Spleen (tissue), 13 donors: Measurements from ENCODE around the gene UNC13C. TPM values are rescaled to one million over a fixed set of nuclear protein-coding genes. Genes with fewer than 3 reads are reported as not detected.
"Not testable (repeated sequence)": the region's sequence is repeated elsewhere in the genome, so short reads cannot be mapped to it uniquely, and the experiment has no call there.

ENCODE experiments used
- DNase-seq: peaks from one replicate; pipeline ENCODE4 v3.0.0-alpha.2; 2020
- H3K27ac ChIP-seq, 8 donors: fragments of 200-600 bp; sonication (generic) in 7 of 8; 1 replicate in 4 of 8; 2 replicates in 4 of 8; pipeline versions ENCODE4 v1.5.0 to v1.8.0; 2016 to 2021; ENCODE audit warnings: inconsistent platforms in 4 of 8, mild to moderate bottlenecking in 4 of 8, moderate library complexity in 1 of 8
- H3K27me3 ChIP-seq, 7 donors: fragments of 200-600 bp; sonication (generic) in 6 of 7; replicated peaks in 1 of 7; 1 replicate in 4 of 7; 2 replicates in 3 of 7; pipeline versions ENCODE4 v1.5.0 to v1.8.0; 2016 to 2021; ENCODE audit warnings: inconsistent platforms in 3 of 7, mild to moderate bottlenecking in 1 of 7
- H3K36me3 ChIP-seq, 6 donors: fragments of 200-600 bp; sonication (generic) in 5 of 6; 1 replicate in 4 of 6; 2 replicates in 2 of 6; pipeline versions ENCODE4 v1.5.0 to v1.8.0; 2016 to 2021; ENCODE audit warnings: inconsistent platforms in 2 of 6
- H3K4me1 ChIP-seq, 6 donors: fragments of 200-600 bp; sonication (generic) in 5 of 6; 1 replicate in 3 of 6; 2 replicates in 3 of 6; pipeline versions ENCODE4 v1.5.0 to v1.8.0; 2016 to 2021; ENCODE audit warnings: inconsistent platforms in 3 of 6
- H3K4me3 ChIP-seq, 8 donors: fragments of 200-600 bp; sonication (generic) in 7 of 8; 1 replicate in 4 of 8; 2 replicates in 4 of 8; pipeline versions ENCODE4 v1.5.0 to v1.8.0; 2016 to 2021; ENCODE audit warnings: inconsistent platforms in 4 of 8, mild to moderate bottlenecking in 4 of 8, moderate library complexity in 2 of 8
- H3K9me3 ChIP-seq, 8 donors: fragments of 200-600 bp; sonication (generic) in 7 of 8; 1 replicate in 4 of 8; 2 replicates in 4 of 8; pipeline versions ENCODE4 v1.5.0 to v1.8.0; 2016 to 2021; ENCODE audit warnings: inconsistent platforms in 4 of 8
- CTCF ChIP-seq, 11 experiments: fragments of 200-600 bp in 7 of 11; fragments of 450-650 bp in 4 of 11; sonication (generic) in 4 of 11; IDR thresholded peaks in 8 of 11; conservative IDR thresholded peaks in 3 of 11; 1 replicate in 7 of 11; 2 replicates in 4 of 11; pipeline versions ENCODE4 v1.4.0 to v1.8.0; 2016 to 2021; ENCODE audit warnings: antibody characterized with exemption in 11 of 11, inconsistent platforms in 4 of 11, mild to moderate bottlenecking in 1 of 11
- POLR2A ChIP-seq, 3 donors: fragments of 450-650 bp; IDR thresholded peaks; one replicate each; pipeline ENCODE4 v1.5.1; 2017; ENCODE audit warnings: antibody characterized with exemption in 3 of 3, mild to moderate bottlenecking in 1 of 3
- POLR2AphosphoS5 ChIP-seq, 3 donors: sonication (generic); formaldehyde crosslinking; IDR thresholded peaks; one replicate each; pipeline ENCODE4 v1.5.1; 2017; ENCODE audit warnings: antibody characterized with exemption in 3 of 3
- WGBS, 5 donors: extraction: QIAGEN DNeasy Blood & Tissue Kit in 3 of 5; methylation state at CpG; one replicate each; pipeline versions ENCODE4 v1.1.5 to v1.1.7; 2013 to 2018; 5-methylcytosine and 5-hydroxymethylcytosine counted together
- intact Hi-C: fragments of 100-400 bp; cut with DNase I; formaldehyde crosslinking; loops from one replicate; pipeline ENCODE4 v1.15.0; 2023; ENCODE audit warnings: low total_unique reads
- long read RNA-seq, 2 donors: transcript quantifications; one replicate each; lab custom pipeline, GENCODE V29; 2026
- polyA plus RNA-seq, 3 donors: library from polyadenylated mRNA; stranded (reverse); fragments of 200-250 nt; gene quantifications; one replicate each; pipeline ENCODE4 v1.2.1, GENCODE V29; 2013
- total RNA-seq, 7 donors: library from RNA; depleted of rRNA in 3 of 7; stranded (reverse); fragments of >200 nt in 3 of 7; fragmentation: NEBNext Ultra II Directional in 4 of 7; extraction: Animal tissue kit (Norgen Biotek cat#: 25700) in 4 of 7; gene quantifications; one replicate each; pipeline versions ENCODE4 v1.1.0 to v1.2.1, GENCODE V29; 2016 to 2021
- donor health status: healthy with polysubstance abuse.
- donor health status: DM: no; HTN: no; CAD: no; lungs with moderate emphysema.
- donor health status: DM: no; HTN: no; CAD: no.
- donor health status: Bipolar disorder and iron deficiency.
- donor health status: healthy.
- donor health status: DM: no; HTN: no; CAD: no.
- donor health status: DM: yes; HTN: yes; CAD: no.

The UNC13C gene
- total RNA-seq (not detected), polyA plus RNA-seq (under 1 TPM in 1 of 3 donors, not detected in 2; 0.06 TPM)
- long read RNA-seq, donor 1: 0 reads
- long read RNA-seq, donor 2: 0 reads

GRCh38 chr15:53978253-53978906 is at the start of gene UNC13C:
TSS of gene UNC13C (plus strand) at chr15:53978441. CDS start at chr15:54012904, 34,463 bp downstream.
- intact Hi-C loops: no loop called here
- no peak within 1 kb of the TSS for H3K27ac ChIP-seq
- no peak for DNase-seq
- peaks cover 0 to 5% (median 0%) of the 10 kb centered on the region in 8 donors for H3K9me3 ChIP-seq
- WGBS, 5 donors: 4 to 12% (median 5%) methylated on average over 29 to 30 of the region's 30 CpGs
- TF ChIP-seq POLR2AphosphoS5 (IDR thresholded peaks at IDR 0.05): no peak
- TF ChIP-seq POLR2A (IDR thresholded peaks at IDR 0.05): no peak
- no peak for TF ChIP-seq CTCF (IDR thresholded peaks at IDR 0.05 in 8 of 11, conservative IDR thresholded peaks at IDR 0.05 in 3 of 11)
- H3K4me3 ChIP-seq: peak within 1 kb of the TSS in 2 of 8 donors; percentile 9 to 35
- H3K4me1 ChIP-seq: peaks cover 0 to 7% (median 3%) of the 10 kb centered on the region in 6 donors
- no peaks in the 10 kb centered on the region for H3K36me3 ChIP-seq
- peaks cover 0 to 49% (median 16%) of the 10 kb centered on the region in 7 donors for H3K27me3 ChIP-seq

- no peaks in the 10 kb centered on the region for H3K4me1 ChIP-seq
- no peaks in the 10 kb centered on the region for H3K27me3 ChIP-seq
- intact Hi-C loops: no loop called here
- no peak for DNase-seq
- no peaks in the 10 kb centered on the region for H3K36me3 ChIP-seq
- peaks cover 3 to 59% (median 42%) of the 10 kb centered on the region in 8 donors for H3K9me3 ChIP-seq
- H3K27ac ChIP-seq: no peak overlapping the region
- H3K4me3 ChIP-seq: no peak overlapping the region
- no peak for TF ChIP-seq POLR2A (IDR thresholded peaks at IDR 0.05)
- TF ChIP-seq CTCF (IDR thresholded peaks at IDR 0.05 in 8 of 11, conservative IDR thresholded peaks at IDR 0.05 in 3 of 11): no peak
- no peak for TF ChIP-seq POLR2AphosphoS5 (IDR thresholded peaks at IDR 0.05)
Observed at GRCh38 chr15:53936137-53936536, 42.1 kb upstream of the UNC13C start.

- intact Hi-C loops, H3K27ac ChIP-seq, H3K36me3 ChIP-seq, H3K4me3 ChIP-seq, DNase-seq, H3K27me3 ChIP-seq, H3K4me1 ChIP-seq: not testable (repeated sequence)
- peaks cover 3 to 63% (median 44%) of the 10 kb centered on the region in 8 donors for H3K9me3 ChIP-seq
- WGBS, 5 donors: 82 to 92% (median 89%) methylated on average over 2 of the region's 2 CpGs
Observed at GRCh38 chr15:53937632-53938031, 40.6 kb upstream of the UNC13C start.

GRCh38 chr15:53950572-53950971 is 27.7 kb upstream of the UNC13C start:
- Histone ChIP-seq H3K27ac (no peak overlapping the region), H3K36me3 (no peaks in the 10 kb centered on the region), H3K4me3 (no peak overlapping the region), H3K4me1 (no peaks in the 10 kb centered on the region), H3K9me3 (peaks cover 0 to 19% (median 10%) of the 10 kb centered on the region in 8 donors), H3K27me3 (no peaks in the 10 kb centered on the region)
- intact Hi-C loops: no loop called here
- DNase-seq: no peak
- WGBS, 5 donors: 72 to 89% (median 79%) methylated on average over 3 of the region's 3 CpGs
- no peak for TF ChIP-seq POLR2A (IDR thresholded peaks at IDR 0.05)
- no peak for TF ChIP-seq CTCF (IDR thresholded peaks at IDR 0.05 in 8 of 11, conservative IDR thresholded peaks at IDR 0.05 in 3 of 11)
- TF ChIP-seq POLR2AphosphoS5 (IDR thresholded peaks at IDR 0.05): no peak
